GM18505 (cell line): ENCODE measurements around the gene PHF21A.

Experiments
- ATAC-seq: cut with Tn5 transposase; IDR thresholded peaks from one replicate; pipeline ENCODE4 v1.9.1; 2021; ENCODE audit not compliant: unreplicated experiment
- POLR2A ChIP-seq: IDR thresholded peaks from 4 replicates; pipeline ENCODE4 v1.6.1; 2011; ENCODE audit warnings: borderline replicate concordance; ENCODE audit not compliant: insufficient read depth, insufficient read length; ENCODE audit errors: extremely low read depth

PHF21A gene

DNA sequence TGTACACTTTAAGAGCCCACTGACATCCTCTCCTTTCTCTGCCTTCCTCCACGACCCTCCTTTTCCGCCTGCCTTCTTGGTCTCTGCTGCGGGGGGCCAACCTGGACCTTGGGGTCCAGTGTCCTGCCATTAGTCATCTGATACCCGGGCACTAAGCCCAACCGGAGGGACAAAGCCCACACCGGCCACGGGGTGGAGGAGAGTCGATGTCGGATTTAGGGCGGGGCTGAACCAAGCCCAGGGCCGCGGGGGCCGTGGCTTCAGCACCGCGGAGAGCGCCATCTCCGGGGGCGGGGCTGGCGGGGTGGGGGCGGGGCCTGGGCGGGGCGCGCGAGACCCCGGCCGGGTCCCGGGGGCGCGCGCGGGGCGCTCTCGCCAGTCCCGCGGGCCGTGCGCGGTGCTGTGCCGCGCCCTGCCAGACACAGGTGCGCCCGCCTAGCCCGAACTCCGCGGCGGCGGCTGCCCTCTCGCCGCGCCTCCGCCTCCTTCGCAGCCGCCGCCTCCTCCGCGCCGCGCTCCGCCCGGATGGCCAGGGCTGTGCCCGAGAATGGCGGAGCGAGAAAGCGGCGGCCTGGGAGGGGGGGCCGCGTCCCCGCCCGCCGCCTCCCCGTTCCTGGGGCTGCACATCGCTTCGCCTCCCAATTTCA is 235.9 kb downstream of the PHF21A start, which contains the start of gene MAPK8IP1:
Gene MAPK8IP1, plus strand, starts transcription at position 378 of the 647 bp plus-strand sequence. Its CDS starts 170 bp downstream, at position 548.
- ATAC-seq = peak; percentile 60
- no peak for TF ChIP-seq POLR2A

DNA sequence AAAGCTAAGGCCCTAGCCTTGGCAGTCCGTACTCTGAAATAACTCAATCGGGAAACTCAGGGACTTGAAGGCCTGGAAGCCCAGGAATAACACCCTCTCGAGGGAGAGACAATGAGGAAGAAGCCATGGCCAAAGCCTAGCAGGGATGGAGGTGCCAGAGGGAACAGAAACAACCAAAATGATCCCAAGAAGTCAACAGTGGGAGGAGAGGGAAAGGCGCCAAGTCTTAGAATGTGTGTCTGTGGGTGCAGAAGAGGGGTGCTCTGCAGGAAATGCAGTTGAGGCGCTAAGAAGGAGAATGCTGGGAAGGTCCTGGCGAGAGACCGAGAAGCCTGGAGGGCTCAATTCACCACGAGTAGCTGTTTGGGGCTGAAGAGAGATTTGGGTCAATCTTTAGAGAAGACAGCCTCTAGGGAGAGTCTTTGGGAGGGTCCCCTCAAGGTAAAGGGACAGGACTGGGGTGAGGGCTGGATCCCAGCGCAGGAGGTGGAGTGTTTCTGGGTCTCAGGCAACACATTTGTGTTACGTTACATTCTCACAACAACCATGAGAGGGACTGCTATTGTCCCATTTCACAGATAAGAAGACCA is 236.6 kb downstream of the PHF21A start:
- ATAC-seq = no peak
- TF ChIP-seq POLR2A = no peak
